ENCODE results near the gene EFCC1.

The EFCC1 gene

GRCh38 chr3:128994581-128995546 lies 6.2 kb upstream of the EFCC1 start:
- no peak for DNase-seq

DNA sequence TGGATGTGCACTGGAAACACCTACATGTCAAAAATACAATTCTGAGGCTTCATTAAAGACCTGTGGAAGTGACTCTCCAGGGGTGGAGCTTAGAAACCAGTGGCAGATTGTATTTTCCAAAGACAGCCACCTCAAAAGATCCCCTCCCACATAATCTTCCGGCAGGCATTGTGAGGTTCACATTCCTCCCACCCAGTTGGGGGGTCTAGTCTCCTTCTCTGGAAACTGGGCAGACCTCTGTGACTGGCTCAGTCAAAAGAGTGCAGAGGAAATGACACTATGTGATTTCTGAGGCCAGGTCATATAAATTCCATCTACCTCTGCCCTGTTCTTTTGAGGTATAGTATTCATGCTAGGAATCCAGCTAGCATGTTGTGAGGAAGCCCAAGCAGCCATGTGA lies 5.4 kb upstream of the EFCC1 start:
- no peak for DNase-seq

DNA sequence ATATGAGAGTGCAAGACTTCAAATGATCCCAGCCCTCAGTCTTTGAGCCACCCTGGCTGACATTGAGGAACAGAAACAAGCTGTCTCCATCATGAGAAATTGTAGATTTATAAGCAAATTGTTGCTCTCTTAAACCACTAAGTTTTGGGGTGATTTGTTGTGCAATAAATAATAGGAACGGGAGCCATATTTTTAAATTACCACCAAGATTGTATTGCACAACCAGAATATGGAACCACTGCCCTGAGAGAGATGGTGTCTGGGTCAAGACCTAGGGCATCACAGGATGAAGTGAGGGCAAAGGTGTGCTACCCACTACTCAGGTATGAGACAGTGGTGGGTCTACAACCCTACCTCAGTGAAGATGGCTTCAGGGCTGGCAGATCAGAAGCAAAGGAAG lies 4.9 kb upstream of the EFCC1 start:
- no peak for DNase-seq

GRCh38 chr3:128996726-128997125 lies 4.4 kb upstream of the EFCC1 start:
- no peak for DNase-seq

- DNase-seq, result no peak
Observed at GRCh38 chr3:128997486-128998133, 3.5 kb upstream of the EFCC1 start.

DNA sequence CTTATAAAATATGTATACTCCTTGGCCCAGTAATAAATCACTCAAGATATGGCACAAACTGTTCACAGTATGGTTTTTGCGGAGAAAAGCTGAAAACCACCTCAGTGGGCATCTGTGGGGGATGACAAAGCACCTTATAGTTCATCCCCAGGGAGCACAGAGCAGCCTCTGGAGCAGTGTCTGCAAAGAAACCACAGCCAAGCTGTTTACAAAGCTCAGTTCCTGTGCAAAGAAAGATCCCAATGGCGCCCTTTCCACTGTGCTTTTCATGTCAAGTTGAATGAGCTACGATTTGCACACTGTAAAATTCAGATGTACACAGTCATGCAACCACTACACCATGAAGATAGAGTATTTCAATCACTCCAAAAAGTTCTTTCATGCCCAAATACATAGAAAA lies 2.5 kb upstream of the EFCC1 start:
- no peak for DNase-seq

DNA sequence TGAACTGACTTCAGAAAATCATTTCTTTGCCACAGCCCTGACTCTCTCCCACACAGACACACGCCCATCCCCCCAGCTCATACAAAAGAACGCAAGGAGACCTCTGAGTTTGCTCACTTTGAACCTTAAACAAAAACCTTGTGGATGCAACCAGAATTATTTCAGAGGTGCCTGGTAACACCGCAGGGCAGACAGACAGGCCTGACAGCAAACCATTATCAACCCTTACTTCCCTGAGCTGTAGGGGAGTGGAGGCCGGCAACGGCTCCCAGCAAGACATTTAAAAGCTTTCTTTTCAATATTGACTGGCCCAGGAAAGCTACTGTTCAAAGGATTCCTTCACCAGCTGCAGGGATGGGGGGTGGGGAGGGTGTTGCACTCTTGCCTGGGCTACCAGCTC lies 2.0 kb upstream of the EFCC1 start:
- DNase-seq, result no peak

DNA sequence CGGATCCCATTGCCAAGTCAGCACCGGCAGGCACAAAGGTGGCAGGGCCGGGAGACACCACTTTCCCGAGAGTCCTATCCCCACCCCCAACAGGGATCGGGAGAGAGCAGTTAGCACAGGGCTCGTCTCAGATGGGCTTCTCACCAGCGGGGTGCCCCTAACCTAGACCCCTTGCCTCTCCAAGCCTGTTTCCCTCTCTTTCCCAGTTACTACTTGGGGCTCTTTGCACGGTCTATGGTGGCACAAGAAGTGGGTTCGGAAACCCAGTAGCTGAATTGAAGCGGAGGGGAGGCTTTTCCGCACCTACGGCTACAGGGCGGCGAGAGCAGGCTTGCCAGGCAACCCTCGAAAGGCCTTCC lies 383 bp upstream of the EFCC1 start:
- DNase-seq, result no peak

DNA sequence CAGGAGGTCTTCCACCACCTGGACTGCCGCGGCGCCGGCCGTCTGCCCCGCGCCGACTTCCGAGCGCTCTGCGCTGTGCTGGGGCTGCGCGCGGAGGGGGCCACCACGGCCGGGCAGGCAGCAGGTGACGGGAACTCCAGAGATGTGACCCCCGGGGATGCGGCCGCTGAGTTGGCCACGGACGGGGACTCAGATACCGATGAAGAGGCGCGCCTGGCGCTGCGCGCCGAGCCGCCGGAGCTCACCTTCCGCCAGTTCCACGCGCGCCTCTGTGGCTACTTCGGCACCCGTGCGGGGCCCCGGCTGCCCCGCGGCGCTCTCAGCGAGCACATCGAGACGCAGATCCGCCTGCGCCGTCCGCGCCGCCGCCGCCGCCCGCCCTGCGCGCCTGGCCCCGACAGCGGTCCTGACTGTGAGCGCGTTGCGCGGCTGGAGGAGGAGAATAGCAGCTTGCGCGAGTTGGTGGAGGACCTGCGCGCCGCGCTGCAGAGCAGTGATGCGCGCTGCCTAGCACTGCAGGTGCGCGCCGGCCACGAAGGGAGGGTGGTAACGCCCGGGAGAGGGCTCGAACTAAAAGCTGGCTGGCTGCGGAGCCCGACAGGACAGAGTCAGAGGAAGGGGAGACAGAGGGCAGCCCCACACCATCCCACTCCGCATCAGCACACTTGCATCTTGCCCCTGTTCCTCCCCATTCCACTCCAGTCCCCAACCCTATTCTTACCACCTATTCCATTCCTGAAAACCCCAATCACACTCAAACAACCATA lies 885 bp downstream of the EFCC1 start:
- no peak for DNase-seq

- DNase-seq, result no peak
Observed at GRCh38 chr3:129002573-129003569, 1.8 kb downstream of the EFCC1 start.

DNA sequence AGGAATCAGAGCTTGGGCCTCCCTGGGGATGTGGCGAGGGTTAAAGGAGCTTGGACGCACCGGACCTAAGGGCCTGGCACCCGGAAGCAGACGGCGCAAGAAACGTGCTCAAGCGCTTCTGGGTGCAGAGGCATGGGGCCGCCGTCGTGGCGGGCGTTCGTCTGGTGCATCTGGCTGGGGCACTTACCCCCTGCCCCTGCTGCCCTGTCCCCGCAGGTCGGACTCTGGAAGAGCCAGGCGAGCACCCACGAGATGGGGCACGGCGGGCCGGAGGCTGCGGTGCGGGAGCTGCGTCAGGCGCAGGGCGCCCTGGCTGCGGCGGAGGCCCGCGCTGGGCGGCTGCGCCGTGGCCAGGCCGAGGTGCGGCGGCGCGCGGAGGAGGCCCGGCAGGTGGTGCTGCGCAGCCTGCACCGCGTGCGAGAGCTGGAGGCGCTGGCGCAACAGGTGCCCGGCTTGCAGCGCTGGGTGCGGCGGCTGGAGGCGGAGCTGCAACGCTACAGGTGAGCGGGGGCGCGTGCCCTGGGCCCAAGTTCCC lies 2.5 kb downstream of the EFCC1 start:
- DNase-seq, result no peak

GRCh38 chr3:129004639-129005295 lies 3.7 kb downstream of the EFCC1 start:
- no peak for DNase-seq

DNA sequence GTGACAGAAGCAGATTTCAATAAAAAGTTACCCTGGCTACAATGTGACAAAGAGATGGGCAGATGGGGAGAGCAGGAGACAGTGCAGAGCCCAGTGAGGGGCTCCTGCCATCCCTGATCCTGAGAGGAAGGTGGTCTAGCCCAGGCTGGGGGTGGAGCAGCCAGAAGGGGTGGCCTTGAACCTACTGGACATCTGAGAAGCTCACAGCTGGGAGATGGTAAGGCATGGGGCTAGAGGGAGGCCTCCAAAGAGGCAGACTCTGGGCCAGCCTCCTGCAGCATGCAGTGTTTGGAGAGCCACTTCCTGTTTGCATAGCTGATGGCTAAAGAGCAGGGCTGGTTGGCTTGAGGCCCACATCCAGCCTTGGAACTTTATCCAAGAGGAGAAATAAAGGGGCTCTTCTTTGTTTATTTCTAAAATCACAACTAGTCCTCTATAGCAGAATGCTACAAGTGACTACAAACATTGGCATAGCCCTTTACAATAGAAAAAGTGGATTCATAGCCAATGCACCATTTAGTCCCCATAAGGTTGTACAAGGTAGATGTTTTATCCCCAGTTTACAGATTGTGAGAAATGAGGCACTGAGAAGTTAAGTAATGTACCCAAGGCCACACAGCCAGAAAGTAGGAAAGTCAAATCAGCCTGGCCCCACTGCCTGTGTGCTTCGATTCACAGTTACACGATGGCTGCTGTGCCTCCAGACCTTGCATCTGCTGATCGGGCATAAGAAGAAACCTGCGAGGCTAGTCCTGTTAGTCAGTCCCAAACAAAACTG lies 4.6 kb downstream of the EFCC1 start:
- DNase-seq, result peak; percentile 34

DNA sequence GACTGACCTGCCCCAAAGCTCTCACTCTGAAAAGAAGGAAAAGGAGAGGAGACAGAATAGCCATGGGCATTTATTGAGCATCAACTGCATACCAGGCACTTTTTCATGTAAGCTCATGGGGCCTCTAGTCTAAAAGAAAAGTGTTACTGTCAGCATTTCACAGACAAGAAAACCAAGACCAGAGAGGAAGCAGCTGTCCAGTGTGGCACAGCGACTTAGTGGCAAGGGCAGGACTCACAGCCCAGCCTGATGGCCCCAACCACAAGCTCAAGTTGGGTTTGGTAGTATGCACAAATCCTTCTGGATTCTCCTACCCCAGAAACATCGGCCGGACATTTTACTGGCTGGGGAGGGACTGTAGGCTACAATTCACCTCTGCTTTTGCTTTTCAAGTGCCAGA lies 5.8 kb downstream of the EFCC1 start:
- no peak for DNase-seq

DNA sequence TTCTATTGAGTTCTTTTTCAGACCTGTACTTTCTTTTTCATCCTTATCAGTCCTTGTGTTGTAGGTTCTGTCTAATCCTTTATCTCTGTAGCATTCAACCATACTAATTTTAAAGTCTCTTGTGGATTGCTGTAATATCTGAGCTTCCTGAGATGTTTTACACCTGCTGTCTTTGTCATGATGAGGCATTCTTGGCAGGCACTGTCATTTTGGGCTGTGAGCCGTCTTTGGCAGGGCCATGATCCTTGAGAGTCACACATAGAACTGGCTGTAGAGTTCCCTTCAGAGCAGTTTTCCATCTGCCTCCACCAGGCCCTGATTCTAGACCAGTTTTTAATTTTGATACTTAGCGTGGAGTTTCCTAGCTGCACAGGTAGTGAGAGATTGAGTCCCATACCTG lies 6.7 kb downstream of the EFCC1 start:
- no peak for DNase-seq

DNA sequence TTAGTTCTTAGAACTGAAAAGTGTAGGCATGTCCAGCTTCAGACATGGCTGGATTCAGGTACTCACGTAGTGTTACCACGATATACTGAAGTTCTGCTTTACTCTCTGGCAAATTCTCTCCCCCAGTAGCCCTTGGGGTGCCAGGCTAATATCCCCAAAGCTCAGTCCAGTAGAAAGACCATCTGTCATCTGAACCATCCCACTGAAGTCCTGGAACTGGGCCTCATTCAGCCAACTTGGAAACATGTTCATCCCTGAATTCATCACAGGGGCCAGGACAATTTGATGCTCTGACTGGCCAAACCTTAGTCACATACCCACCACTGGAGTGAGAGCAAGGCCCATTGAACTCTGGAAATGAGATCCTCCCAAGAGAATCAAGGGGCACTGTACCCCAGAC lies 8.2 kb downstream of the EFCC1 start:
- DNase-seq, result no peak

DNA sequence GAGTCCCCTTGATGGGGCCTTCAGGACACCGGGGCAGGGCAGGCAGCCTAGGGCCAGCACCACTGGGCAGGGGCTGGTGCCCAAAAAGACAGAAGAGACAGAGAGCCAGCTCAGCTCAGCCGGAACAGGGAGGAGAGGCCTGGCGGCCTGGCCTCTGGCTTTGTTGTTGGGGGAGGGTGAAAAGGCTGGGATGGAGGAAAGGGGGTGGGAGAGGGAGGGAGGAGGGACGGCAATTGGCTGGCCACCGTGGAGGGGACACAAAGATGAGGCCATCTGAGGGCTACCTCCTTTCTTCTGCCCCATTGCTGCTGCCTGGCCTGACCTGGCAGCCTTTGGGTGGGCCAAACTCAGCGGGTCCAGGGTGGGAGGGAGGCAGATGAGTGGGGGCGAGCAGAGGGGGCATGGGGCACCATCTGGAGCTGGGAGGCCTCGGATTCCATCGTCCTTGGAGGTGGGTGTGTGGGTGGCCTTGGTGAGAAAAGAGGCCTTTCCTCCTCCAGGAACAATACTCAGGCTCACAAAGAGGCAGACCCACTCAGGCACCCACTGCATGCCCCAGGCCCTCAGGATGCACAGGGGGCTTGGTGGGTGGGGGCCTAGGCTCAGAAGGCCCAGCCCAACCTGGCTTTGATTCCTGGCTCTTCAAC lies 9.3 kb downstream of the EFCC1 start:
- DNase-seq, result no peak

DNA sequence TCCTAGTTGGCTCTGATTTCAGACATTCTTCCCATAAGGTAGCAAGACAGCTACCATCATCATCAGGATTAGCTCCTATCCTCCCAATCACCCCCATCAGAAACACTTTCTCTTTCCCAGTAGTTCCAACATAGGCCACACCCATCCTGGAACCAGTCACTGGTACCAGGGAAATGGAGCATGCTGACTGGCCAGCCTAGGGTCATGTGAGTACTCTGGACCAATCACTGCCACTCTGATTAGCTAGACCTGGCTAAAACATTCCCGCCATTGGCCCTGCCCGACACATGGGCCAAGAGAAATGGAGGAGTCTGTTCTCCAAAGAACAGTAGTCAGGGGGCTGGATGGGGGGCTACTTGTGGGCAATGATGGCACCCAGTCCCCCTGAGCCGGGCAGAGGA lies 12.4 kb downstream of the EFCC1 start:
- no peak for DNase-seq

DNA sequence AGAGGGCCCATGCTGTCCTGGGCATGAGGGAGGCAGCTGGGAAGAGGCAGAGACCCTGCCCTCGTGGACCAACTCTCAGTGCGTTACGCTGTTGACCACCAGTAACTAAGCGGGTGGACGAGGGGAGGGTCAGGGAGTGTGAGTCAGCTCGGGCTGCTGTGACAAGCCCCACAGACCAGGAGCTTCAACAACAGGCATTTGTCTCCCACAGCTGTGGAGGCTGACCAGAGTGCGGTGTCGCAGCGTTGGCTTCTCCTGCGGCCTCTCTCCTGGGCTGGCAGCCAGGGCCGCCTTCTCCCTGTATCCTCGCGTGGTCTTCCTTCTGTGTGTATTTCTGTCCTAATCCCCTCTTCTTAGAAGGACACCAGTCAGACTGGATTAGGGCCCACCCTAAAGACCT lies 13.0 kb downstream of the EFCC1 start:
- no peak for DNase-seq

- DNase-seq, result no peak
Observed at GRCh38 chr3:129014793-129015345, 13.8 kb downstream of the EFCC1 start.
